Retinal pigment epithelial cell (primary cell): Measurements from ENCODE around the gene FOSB.

Experiments
- DNase-seq: peaks from one replicate; pipeline ENCODE4 v3.0.0-alpha.2; 2010; ENCODE audit warnings: low read depth
- H3K4me3 ChIP-seq: 2 replicates; pipeline ENCODE4 v1.5.1; 2011; ENCODE audit warnings: mild to moderate bottlenecking, low read length, control low read depth, moderate library complexity
- TF ChIP-seq, protein P1 (sequence below): conservative IDR thresholded peaks from 2 replicates; pipeline ENCODE4 v1.5.1; 2011; ENCODE audit warnings: low read depth, low read length, control low read depth, inconsistent platforms

The FOSB gene

DNA sequence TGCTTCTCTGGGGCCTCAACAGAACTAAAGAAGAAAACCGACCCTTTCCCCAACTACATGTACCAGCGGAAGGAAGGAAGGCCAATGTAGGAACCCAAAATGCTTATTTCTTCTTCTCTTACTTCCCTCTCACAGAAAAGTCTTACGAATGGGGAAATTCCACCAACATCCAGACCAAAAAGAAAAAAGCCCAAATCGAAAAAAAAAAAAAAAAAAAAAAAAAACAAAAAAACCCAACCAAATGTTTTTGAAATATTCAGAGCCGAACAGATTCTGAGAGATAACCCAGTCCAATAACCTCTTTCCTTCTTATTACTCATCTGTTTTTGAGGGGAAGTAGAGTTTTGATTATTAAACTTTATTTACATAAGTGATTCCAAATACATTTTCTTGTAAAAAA, 34.3 kb downstream of the FOSB start:
- TF ChIP-seq, protein P1, sequence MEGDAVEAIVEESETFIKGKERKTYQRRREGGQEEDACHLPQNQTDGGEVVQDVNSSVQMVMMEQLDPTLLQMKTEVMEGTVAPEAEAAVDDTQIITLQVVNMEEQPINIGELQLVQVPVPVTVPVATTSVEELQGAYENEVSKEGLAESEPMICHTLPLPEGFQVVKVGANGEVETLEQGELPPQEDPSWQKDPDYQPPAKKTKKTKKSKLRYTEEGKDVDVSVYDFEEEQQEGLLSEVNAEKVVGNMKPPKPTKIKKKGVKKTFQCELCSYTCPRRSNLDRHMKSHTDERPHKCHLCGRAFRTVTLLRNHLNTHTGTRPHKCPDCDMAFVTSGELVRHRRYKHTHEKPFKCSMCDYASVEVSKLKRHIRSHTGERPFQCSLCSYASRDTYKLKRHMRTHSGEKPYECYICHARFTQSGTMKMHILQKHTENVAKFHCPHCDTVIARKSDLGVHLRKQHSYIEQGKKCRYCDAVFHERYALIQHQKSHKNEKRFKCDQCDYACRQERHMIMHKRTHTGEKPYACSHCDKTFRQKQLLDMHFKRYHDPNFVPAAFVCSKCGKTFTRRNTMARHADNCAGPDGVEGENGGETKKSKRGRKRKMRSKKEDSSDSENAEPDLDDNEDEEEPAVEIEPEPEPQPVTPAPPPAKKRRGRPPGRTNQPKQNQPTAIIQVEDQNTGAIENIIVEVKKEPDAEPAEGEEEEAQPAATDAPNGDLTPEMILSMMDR = no peak
- no peak overlapping the region for H3K4me3 ChIP-seq
- DNase-seq = no peak

DNA sequence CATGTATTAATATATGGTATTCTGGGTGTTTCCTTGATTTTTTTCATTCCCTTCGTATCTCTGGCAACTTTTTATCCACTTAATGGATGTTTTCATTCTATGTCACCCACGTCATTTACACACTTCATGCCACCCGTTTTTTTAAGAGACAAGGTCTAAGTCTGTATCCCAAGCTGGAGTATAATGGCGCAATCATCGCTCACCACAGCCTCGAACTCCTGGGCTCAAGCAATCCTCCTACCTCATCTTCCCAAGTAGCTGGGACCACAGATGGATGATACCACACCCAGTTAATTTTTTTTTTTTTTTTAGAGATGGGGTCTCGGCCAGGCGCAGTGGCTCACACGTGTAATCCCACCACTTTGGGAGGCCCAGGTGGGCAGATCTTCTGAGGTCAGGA, 36.1 kb downstream of the FOSB start:
- DNase-seq = no peak
- TF ChIP-seq, protein P1 = no peak
- H3K4me3 ChIP-seq = no peak overlapping the region

- TF ChIP-seq, protein P1 = no peak
- DNase-seq = no peak
These were observed 37.6 kb downstream of the FOSB start for GRCh38 chr19:45505151-45505995.

DNA sequence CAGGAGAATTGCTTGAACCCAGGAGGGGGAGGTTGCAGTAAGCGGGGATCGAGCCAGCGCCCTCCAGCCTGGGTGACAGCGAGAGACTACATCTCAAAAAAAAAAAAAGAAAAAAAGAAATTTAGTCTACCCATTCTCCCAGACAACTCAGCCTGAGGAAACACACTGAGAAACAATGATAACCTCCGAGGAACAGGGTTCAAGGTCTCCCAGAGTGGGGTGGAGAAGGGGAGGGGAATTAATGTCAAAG, 38.1 kb downstream of the FOSB start:
- no peak for DNase-seq
- TF ChIP-seq, protein P1 = no peak
- H3K4me3 ChIP-seq = peak overlapping the region; percentile 96

More at GRCh38 chr19:45505151-45505995, 37.6 kb downstream of the FOSB start:
- H3K4me3 ChIP-seq = no peak overlapping the region

DNA sequence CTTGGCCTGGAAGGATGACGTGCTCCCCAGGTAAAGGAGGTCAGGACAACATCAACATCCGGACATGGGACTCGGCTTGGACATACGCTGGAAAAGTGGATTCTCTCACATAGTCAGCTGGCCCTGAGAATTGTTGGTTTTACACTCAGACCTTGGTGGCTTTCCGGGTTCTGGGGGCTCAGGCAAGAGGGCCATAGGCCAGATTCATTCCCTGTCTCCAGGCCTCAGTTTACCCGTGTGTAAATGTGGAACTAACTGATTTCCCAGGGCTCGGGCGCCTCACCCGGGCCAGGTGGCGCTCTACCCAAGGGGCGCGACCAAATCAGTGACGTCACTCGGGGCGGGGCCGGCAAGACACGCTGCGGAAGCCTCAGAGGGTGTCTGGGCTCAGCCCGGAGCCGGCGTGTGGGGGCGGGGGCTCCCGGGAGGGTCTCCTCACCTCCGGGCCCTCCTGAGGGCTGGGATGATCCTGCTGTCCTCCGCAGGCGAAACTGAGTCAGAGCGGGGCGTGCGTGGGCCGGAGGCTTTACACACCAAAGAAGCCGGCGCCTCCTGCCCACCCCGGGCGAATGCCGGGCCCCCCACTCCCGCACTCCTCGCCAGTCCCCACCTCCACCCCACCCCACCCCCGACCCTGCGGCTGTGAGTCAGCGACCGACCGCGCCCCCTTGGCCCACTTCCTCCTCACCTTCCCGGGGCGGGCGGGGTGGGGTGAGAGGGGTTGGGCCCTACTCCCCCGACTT, 38.6 kb downstream of the FOSB start:
- DNase-seq = peak; percentile 69
- H3K4me3 ChIP-seq = peak overlapping the region; percentile 96
- TF ChIP-seq, protein P1 = peak; percentile 58

DNA sequence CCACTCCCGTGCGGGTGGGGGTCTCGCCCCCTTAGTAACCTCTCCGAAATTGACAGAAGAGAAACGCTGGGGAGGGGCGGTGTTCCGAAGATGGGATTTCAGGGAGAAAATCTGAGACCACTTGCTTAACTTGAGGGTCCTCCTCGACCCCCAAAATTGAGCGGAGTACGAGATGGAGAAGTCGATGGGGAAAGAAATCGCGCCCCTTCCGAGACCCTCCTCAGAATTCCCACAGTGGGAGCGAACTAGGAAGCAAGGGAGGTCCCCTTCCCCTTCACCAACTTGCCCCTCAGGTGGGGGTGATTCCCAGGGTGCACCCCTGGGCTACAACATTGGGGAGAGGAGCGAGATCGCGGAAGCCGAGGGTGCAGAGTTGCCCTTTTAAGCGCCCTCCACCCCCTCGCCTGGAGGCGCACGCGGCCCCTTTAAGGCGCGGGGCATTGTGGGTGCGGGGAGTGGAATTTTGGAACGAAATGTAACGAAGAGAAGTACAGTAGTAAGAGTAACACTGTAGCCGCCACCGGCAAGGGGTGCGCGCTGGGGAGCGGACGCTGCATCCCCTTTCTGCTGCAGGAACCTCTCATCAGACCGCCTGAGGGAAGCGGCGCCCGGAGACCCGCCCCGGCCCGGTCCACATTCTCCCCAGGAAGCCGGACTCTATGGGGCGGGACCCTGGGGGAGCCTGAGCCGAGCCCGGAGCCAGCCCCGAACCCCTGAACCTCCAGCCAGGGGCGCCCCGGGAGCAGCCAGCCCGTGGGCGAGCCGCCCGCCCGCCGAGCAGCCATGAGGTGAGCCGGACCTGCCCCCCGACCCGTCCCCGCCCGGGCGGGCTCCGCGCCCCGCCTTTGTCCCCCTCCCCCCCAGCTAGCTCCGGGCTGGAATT, 39.4 kb downstream of the FOSB start, which contains the start of gene VASP:
Gene VASP (plus strand): TSS at position 491 of the 883 bp plus-strand sequence. CDS start 293 bp downstream, at position 784.
- peak within 1 kb of the TSS; percentile 96 for H3K4me3 ChIP-seq
- TF ChIP-seq, protein P1 = no peak
- peak; percentile 54 for DNase-seq
